ENCODE data around the gene TMEM255A.

TMEM255A gene

GRCh38 chrX:120269373-120270035, 41.8 kb downstream of the TMEM255A start:
- DNase-seq (ENCODE audit: low read depth in 2 of 2) = no peak

- no peak for DNase-seq (ENCODE audit: low read depth in 2 of 2)
Measured at GRCh38 chrX:120264341-120264740, 46.9 kb downstream of the TMEM255A start.

- DNase-seq (ENCODE audit: low read depth in 2 of 2) = no peak
Measured at GRCh38 chrX:120262859-120263708, 48.2 kb downstream of the TMEM255A start.

- no peak for DNase-seq (ENCODE audit: low read depth in 2 of 2)
Measured at GRCh38 chrX:120260369-120260768, 50.9 kb downstream of the TMEM255A start.

GRCh38 chrX:120253784-120254183, 57.5 kb downstream of the TMEM255A start:
- DNase-seq (ENCODE audit: low read depth in 2 of 2) = no peak

GRCh38 chrX:120251471-120252011, 59.7 kb downstream of the TMEM255A start:
- no peak for DNase-seq (ENCODE audit: low read depth in 2 of 2)

- peak; percentile 81 to 83 for DNase-seq (ENCODE audit: low read depth in 2 of 2)
Measured at GRCh38 chrX:120250522-120251271, 60.6 kb downstream of the TMEM255A start, which contains the start of gene ZBTB33. Gene ZBTB33 (plus strand): TSS chrX:120250812. CDS start chrX:120253416, 2,604 bp downstream.

- DNase-seq (ENCODE audit: low read depth in 2 of 2) = peak; percentile 36 to 44
Measured at GRCh38 chrX:120244735-120245498, 66.3 kb downstream of the TMEM255A start.

- DNase-seq (ENCODE audit: low read depth in 2 of 2) = no peak
Measured at GRCh38 chrX:120244395-120244734, 66.9 kb downstream of the TMEM255A start.

GRCh38 chrX:120242813-120243212, 68.4 kb downstream of the TMEM255A start:
- no peak for DNase-seq (ENCODE audit: low read depth in 2 of 2)

- no peak for DNase-seq (ENCODE audit: low read depth in 2 of 2)
Measured at GRCh38 chrX:120238933-120239332, 72.3 kb downstream of the TMEM255A start.

- no peak for DNase-seq (ENCODE audit: low read depth in 2 of 2)
Measured at GRCh38 chrX:120236687-120237479, 74.4 kb downstream of the TMEM255A start.

GRCh38 chrX:120235284-120235683, 76.0 kb downstream of the TMEM255A start:
- no peak for DNase-seq (ENCODE audit: low read depth in 2 of 2)

- no peak for DNase-seq (ENCODE audit: low read depth in 2 of 2)
Measured at GRCh38 chrX:120228187-120228908, 82.9 kb downstream of the TMEM255A start.

- DNase-seq (ENCODE audit: low read depth in 2 of 2) = no peak
Measured at GRCh38 chrX:120224388-120224787, 86.9 kb downstream of the TMEM255A start.

GRCh38 chrX:120223374-120223773, 87.9 kb downstream of the TMEM255A start:
- DNase-seq (ENCODE audit: low read depth in 2 of 2) = no peak

- peak; percentile 1 to 6 for DNase-seq (ENCODE audit: low read depth in 2 of 2)
Measured at GRCh38 chrX:120213438-120214265, 97.6 kb downstream of the TMEM255A start.
